ENCODE measurements around the gene SYNGR4.
"Not testable (repeated sequence)": the region's sequence is repeated elsewhere in the genome, so short reads cannot be mapped to it uniquely, and the experiment has no call there.

Gene SYNGR4

GRCh38 chr19:48363810-48364597 lies at the start of gene SYNGR4, which contains the start of gene TMEM143:
Gene SYNGR4, plus strand, starts transcription at chr19:48364367. Its CDS starts 1,476 bp downstream, at chr19:48365843.
Gene TMEM143, minus strand, starts transcription at chr19:48363940. Its CDS starts 20 bp downstream, at chr19:48363920.
- Histone ChIP-seq H3K9ac (ENCODE audit: low read depth, low read length) (peak within 1 kb of the TSS; percentile 91), H3K36me3 (ENCODE audit: insufficient read depth, low read depth, low read length) (no peaks in the 10 kb centered on the region), H3K9me3 (ENCODE audit: insufficient read depth, low read depth, low read length) (no peaks in the 10 kb centered on the region), H3K27me3 (ENCODE audit: insufficient read depth, low read length) (peaks cover 6% of the 10 kb centered on the region; the same call in 1 of the 2 replicates), H3K4me3 (ENCODE audit: low read length) (peak within 1 kb of the TSS; percentile 82), H3K4me1 (ENCODE audit: insufficient read depth, low read length) (peaks cover 3% of the 10 kb centered on the region; the same call in 1 of the 2 replicates), H3K27ac (ENCODE audit: low read length) (peak within 1 kb of the TSS; percentile 75)

GRCh38 chr19:48315712-48316111 lies 48.5 kb upstream of the SYNGR4 start:
- H3K27me3 ChIP-seq (ENCODE audit: insufficient read depth, low read length) = no peaks in the 10 kb centered on the region
- peaks cover 6% of the 10 kb centered on the region; the same call in 1 of the 2 replicates for H3K4me1 ChIP-seq (ENCODE audit: insufficient read depth, low read length)
- H3K36me3 ChIP-seq (ENCODE audit: insufficient read depth, low read depth, low read length) = no peaks in the 10 kb centered on the region
- H3K4me3 ChIP-seq (ENCODE audit: low read length) = no peak overlapping the region
- no peak overlapping the region for H3K9ac ChIP-seq (ENCODE audit: low read depth, low read length)
- H3K27ac ChIP-seq (ENCODE audit: low read length) = no peak overlapping the region
- H3K9me3 ChIP-seq (ENCODE audit: insufficient read depth, low read depth, low read length) = no peaks in the 10 kb centered on the region

DNA sequence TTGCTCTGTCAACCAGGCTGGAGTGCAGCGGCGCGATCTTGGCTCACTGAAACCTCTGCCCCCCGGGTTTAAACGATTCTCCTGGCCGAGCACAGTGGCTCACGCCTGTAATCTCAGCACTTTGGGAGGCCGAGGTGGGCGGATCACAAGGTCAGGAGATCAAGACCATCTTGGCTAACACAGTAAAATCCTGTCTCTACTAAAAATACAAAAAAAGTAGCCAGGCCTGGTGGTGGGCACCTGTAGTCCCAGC lies 46.5 kb upstream of the SYNGR4 start:
- not testable (repeated sequence) for H3K4me3 ChIP-seq (ENCODE audit: low read length); H3K27me3 ChIP-seq (ENCODE audit: insufficient read depth, low read length); H3K9ac ChIP-seq (ENCODE audit: low read depth, low read length); H3K9me3 ChIP-seq (ENCODE audit: insufficient read depth, low read depth, low read length); H3K36me3 ChIP-seq (ENCODE audit: insufficient read depth, low read depth, low read length); H3K27ac ChIP-seq (ENCODE audit: low read length)
- H3K4me1 ChIP-seq (ENCODE audit: insufficient read depth, low read length) = peaks cover 12% of the 10 kb centered on the region; the same call in 1 of the 2 replicates

GRCh38 chr19:48318286-48318987 lies 45.7 kb upstream of the SYNGR4 start:
- Histone ChIP-seq H3K27ac (ENCODE audit: low read length) (no peak overlapping the region), H3K27me3 (ENCODE audit: insufficient read depth, low read length) (no peaks in the 10 kb centered on the region), H3K4me3 (ENCODE audit: low read length) (no peak overlapping the region), H3K9ac (ENCODE audit: low read depth, low read length) (no peak overlapping the region), H3K4me1 (ENCODE audit: insufficient read depth, low read length) (peaks cover 12% of the 10 kb centered on the region; the same call in 1 of the 2 replicates), H3K9me3 (ENCODE audit: insufficient read depth, low read depth, low read length) (no peaks in the 10 kb centered on the region), H3K36me3 (ENCODE audit: insufficient read depth, low read depth, low read length) (no peaks in the 10 kb centered on the region)

DNA sequence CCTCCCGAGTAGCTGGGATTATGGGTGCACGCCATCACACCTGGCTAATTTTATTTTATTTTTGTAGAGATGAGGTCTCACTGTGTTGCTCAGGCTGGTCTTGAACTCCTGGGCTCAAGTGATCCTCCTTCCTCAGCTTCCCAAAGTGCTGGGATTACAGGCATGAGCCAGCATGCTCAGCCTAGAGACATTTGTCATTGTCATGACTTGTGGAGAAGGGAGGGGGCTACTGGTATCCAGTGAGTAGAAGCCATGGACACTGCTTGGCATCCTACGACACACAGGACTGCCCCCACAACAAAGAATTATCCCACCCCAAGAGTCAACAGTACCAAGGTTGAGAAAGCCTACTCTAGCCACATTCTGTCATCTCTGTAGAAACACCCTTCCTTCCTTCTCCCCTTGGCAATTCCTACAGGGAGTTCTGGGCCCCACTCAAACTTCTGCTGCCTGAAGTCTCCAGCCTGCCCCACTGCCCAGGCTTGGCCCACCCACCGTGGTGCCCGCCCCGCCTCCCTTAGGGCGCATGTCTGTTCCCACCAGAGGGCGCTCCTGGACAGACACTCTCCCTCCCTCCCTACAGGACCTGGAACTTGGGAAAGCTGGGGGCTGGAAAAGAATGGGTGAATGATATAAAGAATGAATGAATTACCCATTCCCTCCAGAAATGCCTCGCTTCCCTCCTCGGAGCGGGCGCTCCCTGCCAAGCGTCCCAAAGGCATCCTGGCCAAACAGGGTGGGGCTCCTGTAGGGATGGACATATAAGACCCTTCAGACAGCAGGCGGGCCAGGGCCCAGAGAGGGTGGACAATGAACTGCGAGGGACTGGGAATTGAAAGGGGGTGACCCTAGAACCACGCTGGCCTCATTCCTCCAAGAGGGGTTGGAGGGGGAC lies 44.3 kb upstream of the SYNGR4 start:
- peak overlapping the region; percentile 14; the same call in 1 of the 2 replicates for H3K4me3 ChIP-seq (ENCODE audit: low read length)
- H3K4me1 ChIP-seq (ENCODE audit: insufficient read depth, low read length) = peaks cover 12% of the 10 kb centered on the region; the same call in 1 of the 2 replicates
- H3K9me3 ChIP-seq (ENCODE audit: insufficient read depth, low read depth, low read length) = no peaks in the 10 kb centered on the region
- H3K27ac ChIP-seq (ENCODE audit: low read length) = no peak overlapping the region
- H3K36me3 ChIP-seq (ENCODE audit: insufficient read depth, low read depth, low read length) = no peaks in the 10 kb centered on the region
- H3K27me3 ChIP-seq (ENCODE audit: insufficient read depth, low read length) = no peaks in the 10 kb centered on the region
- H3K9ac ChIP-seq (ENCODE audit: low read depth, low read length) = peak overlapping the region; percentile 29; the same call in 1 of the 2 replicates

GRCh38 chr19:48321372-48321621 lies 42.9 kb upstream of the SYNGR4 start:
- peaks cover 15% of the 10 kb centered on the region; the same call in 1 of the 2 replicates for H3K4me1 ChIP-seq (ENCODE audit: insufficient read depth, low read length)
- H3K9me3 ChIP-seq (ENCODE audit: insufficient read depth, low read depth, low read length) = no peaks in the 10 kb centered on the region
- H3K27ac ChIP-seq (ENCODE audit: low read length) = peak overlapping the region; percentile 18
- H3K27me3 ChIP-seq (ENCODE audit: insufficient read depth, low read length) = peaks cover 7% of the 10 kb centered on the region
- peak overlapping the region; percentile 87 for H3K9ac ChIP-seq (ENCODE audit: low read depth, low read length)
- no peaks in the 10 kb centered on the region for H3K36me3 ChIP-seq (ENCODE audit: insufficient read depth, low read depth, low read length)
- H3K4me3 ChIP-seq (ENCODE audit: low read length) = peak overlapping the region; percentile 87

- H3K27ac ChIP-seq (ENCODE audit: low read length) = peak overlapping the region; percentile 18
Observed at GRCh38 chr19:48321622-48322591, 42.3 kb upstream of the SYNGR4 start.

GRCh38 chr19:48325265-48325910 lies 38.8 kb upstream of the SYNGR4 start, which contains the start of gene EMP3:
Gene EMP3, plus strand, starts transcription at chr19:48325552. Its CDS starts 1,293 bp downstream, at chr19:48326845.
- Histone ChIP-seq H3K27me3 (ENCODE audit: insufficient read depth, low read length) (peaks cover 7% of the 10 kb centered on the region), H3K27ac (ENCODE audit: low read length) (no peak within 1 kb of the TSS), H3K36me3 (ENCODE audit: insufficient read depth, low read depth, low read length) (no peaks in the 10 kb centered on the region), H3K9ac (ENCODE audit: low read depth, low read length) (peak within 1 kb of the TSS; percentile 36; the same call in 1 of the 2 replicates), H3K4me1 (ENCODE audit: insufficient read depth, low read length) (peaks cover 15% of the 10 kb centered on the region; the same call in 1 of the 2 replicates), H3K9me3 (ENCODE audit: insufficient read depth, low read depth, low read length) (no peaks in the 10 kb centered on the region; the same call in 1 of the 2 replicates), H3K4me3 (ENCODE audit: low read length) (peak within 1 kb of the TSS; percentile 58)

More at GRCh38 chr19:48321622-48322591, 42.3 kb upstream of the SYNGR4 start:
- Histone ChIP-seq H3K27me3 (ENCODE audit: insufficient read depth, low read length) (peaks cover 7% of the 10 kb centered on the region), H3K9ac (ENCODE audit: low read depth, low read length) (peak overlapping the region; percentile 87), H3K36me3 (ENCODE audit: insufficient read depth, low read depth, low read length) (no peaks in the 10 kb centered on the region), H3K4me3 (ENCODE audit: low read length) (peak overlapping the region; percentile 87), H3K9me3 (ENCODE audit: insufficient read depth, low read depth, low read length) (no peaks in the 10 kb centered on the region), H3K4me1 (ENCODE audit: insufficient read depth, low read length) (peaks cover 15% of the 10 kb centered on the region; the same call in 1 of the 2 replicates)

- peak overlapping the region; percentile 71 for H3K4me3 ChIP-seq (ENCODE audit: low read length)
- no peaks in the 10 kb centered on the region for H3K36me3 ChIP-seq (ENCODE audit: insufficient read depth, low read depth, low read length)
- peaks cover 7% of the 10 kb centered on the region for H3K27me3 ChIP-seq (ENCODE audit: insufficient read depth, low read length)
- no peaks in the 10 kb centered on the region; the same call in 1 of the 2 replicates for H3K9me3 ChIP-seq (ENCODE audit: insufficient read depth, low read depth, low read length)
- H3K4me1 ChIP-seq (ENCODE audit: insufficient read depth, low read length) = peaks cover 12% of the 10 kb centered on the region; the same call in 1 of the 2 replicates
- no peak overlapping the region for H3K9ac ChIP-seq (ENCODE audit: low read depth, low read length)
- no peak overlapping the region for H3K27ac ChIP-seq (ENCODE audit: low read length)
Observed at GRCh38 chr19:48329167-48329891, 34.8 kb upstream of the SYNGR4 start.

Measured in iPS-20b (cell line).